Transverse colon (tissue), 3 donors: ENCODE measurements around the gene GJC1.

Experiments used
- POLR2A ChIP-seq: fragments of 450-650 bp; IDR thresholded peaks from one replicate; pipeline ENCODE4 v1.6.1; 2016; ENCODE audit warnings: antibody characterized with exemption, mild to moderate bottlenecking, moderate library complexity
- TF ChIP-seq, protein P1 (sequence below), 5 experiments: fragments of 200-600 bp in 3 of 5; fragments of 450-650 bp in 2 of 5; sonication (generic) in 3 of 5; IDR thresholded peaks; 1 replicate in 2 of 5; 2 replicates in 3 of 5; pipeline ENCODE4 v1.5.1; 2016 to 2017; ENCODE audit warnings: antibody characterized with exemption in 5 of 5, inconsistent platforms in 3 of 5, mild to moderate bottlenecking in 2 of 5, moderate library complexity in 1 of 5

DNA sequence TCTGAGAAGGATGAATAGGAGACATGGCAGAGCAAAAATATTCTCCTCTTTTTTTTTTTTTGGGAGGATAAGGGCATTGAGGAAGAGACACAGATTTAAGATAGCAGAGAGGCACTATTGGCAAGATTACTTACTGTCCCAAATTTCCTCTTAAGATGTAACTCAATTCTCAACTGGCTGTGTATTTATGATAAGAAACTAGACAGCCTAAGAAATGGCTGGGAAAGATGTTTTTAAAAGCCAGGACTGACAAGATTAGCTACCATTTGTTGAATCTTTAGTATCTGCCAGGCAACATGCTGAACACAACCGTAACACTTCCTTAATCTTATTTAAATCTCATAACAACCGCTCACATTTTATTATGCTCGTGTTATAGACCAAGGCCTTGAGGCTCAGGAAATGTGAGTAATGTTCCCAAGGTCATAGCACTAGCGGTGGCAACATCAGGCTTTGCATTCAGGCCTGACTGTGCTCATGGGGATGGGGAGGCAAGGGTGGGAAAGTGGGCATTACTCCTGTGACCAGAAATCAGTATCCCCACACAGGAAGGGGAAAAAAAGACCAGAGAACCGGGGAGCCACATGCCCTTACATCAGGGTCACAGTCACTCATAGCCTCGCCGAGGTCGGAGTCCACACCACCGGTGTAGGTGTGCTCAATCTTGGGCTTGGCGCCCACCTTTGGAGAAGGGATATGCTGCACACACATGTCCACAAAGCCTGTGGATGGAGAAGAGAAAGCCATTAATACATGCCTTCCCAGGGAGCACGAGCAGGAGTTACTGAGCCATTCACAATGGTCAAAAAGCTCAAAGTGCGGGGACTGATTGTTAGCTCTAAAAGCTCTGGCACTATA is 33.2 kb upstream of the GJC1 start:
- TF ChIP-seq POLR2A = no peak
- TF ChIP-seq, protein P1, sequence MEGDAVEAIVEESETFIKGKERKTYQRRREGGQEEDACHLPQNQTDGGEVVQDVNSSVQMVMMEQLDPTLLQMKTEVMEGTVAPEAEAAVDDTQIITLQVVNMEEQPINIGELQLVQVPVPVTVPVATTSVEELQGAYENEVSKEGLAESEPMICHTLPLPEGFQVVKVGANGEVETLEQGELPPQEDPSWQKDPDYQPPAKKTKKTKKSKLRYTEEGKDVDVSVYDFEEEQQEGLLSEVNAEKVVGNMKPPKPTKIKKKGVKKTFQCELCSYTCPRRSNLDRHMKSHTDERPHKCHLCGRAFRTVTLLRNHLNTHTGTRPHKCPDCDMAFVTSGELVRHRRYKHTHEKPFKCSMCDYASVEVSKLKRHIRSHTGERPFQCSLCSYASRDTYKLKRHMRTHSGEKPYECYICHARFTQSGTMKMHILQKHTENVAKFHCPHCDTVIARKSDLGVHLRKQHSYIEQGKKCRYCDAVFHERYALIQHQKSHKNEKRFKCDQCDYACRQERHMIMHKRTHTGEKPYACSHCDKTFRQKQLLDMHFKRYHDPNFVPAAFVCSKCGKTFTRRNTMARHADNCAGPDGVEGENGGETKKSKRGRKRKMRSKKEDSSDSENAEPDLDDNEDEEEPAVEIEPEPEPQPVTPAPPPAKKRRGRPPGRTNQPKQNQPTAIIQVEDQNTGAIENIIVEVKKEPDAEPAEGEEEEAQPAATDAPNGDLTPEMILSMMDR (IDR thresholded peaks at IDR 0.05) = no peak
